AG08396 (cell line): ENCODE results near the gene TMEM80.
A peak's percentile ranks its signal among the peaks of the same experiment; 100 is the strongest.
"Not testable (repeated sequence)": the region's sequence is repeated elsewhere in the genome, so short reads cannot be mapped to it uniquely, and the experiment has no call there.

Experiments
- DNase-seq: peaks from one replicate; pipeline ENCODE4 v3.0.0; 2012; ENCODE audit warnings: low spot score, mixed read lengths

The TMEM80 gene

GRCh38 chr11:695538-696248 lies at the start of gene TMEM80:
Gene TMEM80, plus strand, starts transcription at chr11:695816. Its CDS starts 12 bp downstream, at chr11:695828.
- DNase-seq = peak; percentile 93

- DNase-seq = no peak
Observed at GRCh38 chr11:646214-646613, 49.4 kb upstream of the TMEM80 start.

GRCh38 chr11:647672-648158 lies 47.9 kb upstream of the TMEM80 start:
- not testable (repeated sequence) for DNase-seq

- DNase-seq = no peak
Observed at GRCh38 chr11:650482-650881, 45.1 kb upstream of the TMEM80 start.

GRCh38 chr11:653136-653535 lies 42.5 kb upstream of the TMEM80 start:
- not testable (repeated sequence) for DNase-seq

GRCh38 chr11:653837-654236 lies 41.8 kb upstream of the TMEM80 start:
- no peak for DNase-seq

- DNase-seq = not testable (repeated sequence)
Observed at GRCh38 chr11:654444-654843, 41.2 kb upstream of the TMEM80 start.

GRCh38 chr11:655036-655726 lies 40.4 kb upstream of the TMEM80 start:
- DNase-seq = no peak

GRCh38 chr11:656426-656825 lies 39.2 kb upstream of the TMEM80 start:
- DNase-seq = no peak

- DNase-seq = no peak
Observed at GRCh38 chr11:656866-657265, 38.8 kb upstream of the TMEM80 start.

- DNase-seq = no peak
Observed at GRCh38 chr11:657691-658126, 37.9 kb upstream of the TMEM80 start.

GRCh38 chr11:659532-660085 lies 36.0 kb upstream of the TMEM80 start:
- DNase-seq = no peak

GRCh38 chr11:660281-660680 lies 35.3 kb upstream of the TMEM80 start:
- no peak for DNase-seq

- DNase-seq = no peak
Observed at GRCh38 chr11:660681-661444, 34.8 kb upstream of the TMEM80 start.

- DNase-seq = peak; percentile 92
Observed at GRCh38 chr11:662689-663274, 32.8 kb upstream of the TMEM80 start.

- no peak for DNase-seq
Observed at GRCh38 chr11:665062-665703, 30.4 kb upstream of the TMEM80 start.

GRCh38 chr11:665704-666281 lies 29.8 kb upstream of the TMEM80 start:
- DNase-seq = peak; percentile 54

- DNase-seq = no peak
Observed at GRCh38 chr11:673866-674265, 21.8 kb upstream of the TMEM80 start.

- no peak for DNase-seq
Observed at GRCh38 chr11:674406-674805, 21.2 kb upstream of the TMEM80 start.

- DNase-seq = no peak
Observed at GRCh38 chr11:678297-678696, 17.3 kb upstream of the TMEM80 start.
